T-cell (primary cell): Measurements from ENCODE around the gene CTR9. TPM values are rescaled to one million over a fixed set of nuclear protein-coding genes. Genes with fewer than 3 reads are reported as not detected.

Source experiments
- ATAC-seq, 4 experiments: fragments of 200-7000 bp in 3 of 4; fragments of 150-1000 bp in 1 of 4; cut with Tn5 transposase; replicated peaks in 1 of 4; 1 replicate in 3 of 4; 2 replicates in 1 of 4; pipeline ENCODE4 v1.10.0; 2021; ENCODE audit warnings: moderate library complexity in 3 of 4, mild to moderate bottlenecking in 2 of 4, moderate number of reproducible peaks in 1 of 4
- CTCF ChIA-PET, 2 donors: fragments of 300-600 bp; sonication (Branson Sonifier 250); formaldehyde crosslinking; loops; one replicate each; lab custom pipeline; 2022; ENCODE audit warnings: antibody characterized with exemption in 2 of 2; lab: Charles Lee
- POLR2A ChIA-PET, 2 donors: fragments of 300-600 bp; sonication (Branson Sonifier 250); formaldehyde crosslinking; loops; one replicate each; lab custom pipeline; 2022; ENCODE audit warnings: antibody characterized with exemption in 2 of 2; lab: Charles Lee
- DNase-seq, 35 experiments: peaks; one replicate each; pipeline versions ENCODE4 v3.0.0 to v3.0.0-alpha.2; 2013 to 2023
- H3K27ac ChIP-seq: one replicate; pipeline ENCODE4 v1.5.1; 2013; ENCODE audit warnings: low read length
- H3K27me3 ChIP-seq, 2 experiments: replicated peaks in 1 of 2; 1 replicate in 1 of 2; 2 replicates in 1 of 2; pipeline versions ENCODE4 v1.6.1 to v1.7.0; 2013; ENCODE audit warnings: low read length in 1 of 2, mixed read lengths in 1 of 2; ENCODE audit not compliant: control insufficient read depth in 2 of 2, insufficient read depth in 2 of 2; ENCODE audit errors: extremely low read depth in 1 of 2
- H3K36me3 ChIP-seq, 2 donors: 1 replicate in 1 of 2; 2 replicates in 1 of 2; pipeline versions ENCODE4 v1.6.1 to v1.7.0; 2013; ENCODE audit warnings: low read length in 1 of 2; ENCODE audit not compliant: control insufficient read depth in 2 of 2, insufficient read depth in 1 of 2; ENCODE audit errors: extremely low read depth in 1 of 2
- H3K4me1 ChIP-seq, 2 experiments: 1 replicate in 1 of 2; 2 replicates in 1 of 2; pipeline versions ENCODE4 v1.6.1 to v1.7.0; 2013; ENCODE audit warnings: low read length in 2 of 2, mixed read lengths in 1 of 2; ENCODE audit not compliant: insufficient read depth in 2 of 2, control insufficient read depth in 1 of 2; ENCODE audit errors: extremely low read depth in 1 of 2
- H3K4me3 ChIP-seq, 2 donors: 1 replicate in 1 of 2; 2 replicates in 1 of 2; pipeline versions ENCODE4 v1.5.1 to v1.7.0; 2013; ENCODE audit warnings: mild to moderate bottlenecking in 2 of 2, low read length in 1 of 2, moderate library complexity in 1 of 2; ENCODE audit not compliant: control insufficient read depth in 1 of 2; ENCODE audit errors: extremely low read depth in 1 of 2
- H3K9me3 ChIP-seq: 2 replicates; pipeline ENCODE4 v1.7.0; 2013
- H3K27ac Mint-ChIP-seq, 2 donors: one replicate each; pipeline ENCODE4 v1.8.0; 2020 to 2021; ENCODE audit warnings: mild to moderate bottlenecking in 2 of 2, mixed read lengths in 2 of 2
- H3K27me3 Mint-ChIP-seq, 2 donors: one replicate each; pipeline ENCODE4 v1.8.0; 2021 to 2022; ENCODE audit warnings: mixed read lengths in 2 of 2
- H3K36me3 Mint-ChIP-seq: one replicate; pipeline ENCODE4 v1.8.0; 2021; ENCODE audit warnings: mixed read lengths
- H3K4me1 Mint-ChIP-seq, 3 donors: one replicate each; pipeline ENCODE4 v1.8.0; 2020 to 2022; ENCODE audit warnings: mixed read lengths in 3 of 3, mild to moderate bottlenecking in 1 of 3
- H3K4me3 Mint-ChIP-seq, 3 donors: one replicate each; pipeline ENCODE4 v1.8.0; 2020 to 2022; ENCODE audit warnings: mild to moderate bottlenecking in 3 of 3, mixed read lengths in 3 of 3, moderate library complexity in 3 of 3
- H3K9me3 Mint-ChIP-seq, 3 donors: one replicate each; pipeline ENCODE4 v1.8.0; 2020 to 2022; ENCODE audit warnings: mixed read lengths in 3 of 3
- WGBS: methylation state at CpG from one replicate; pipeline ENCODE4 v1.1.5; 2013; ENCODE audit warnings: missing lambda C conversion rate; ENCODE audit not compliant: insufficient coverage; 5-methylcytosine and 5-hydroxymethylcytosine counted together
- total RNA-seq, 35 experiments: library from RNA in 6 of 35; stranded (reverse) in 6 of 35; fragments of 120-200 nt in 1 of 35; gene quantifications; one replicate each; pipeline versions ENCODE4 v1.2.1 to v1.2.4 and lab custom pipeline; 2013 to 2026

Gene CTR9
- total RNA-seq, 5 donors from 2014 or later (not counting 1 experiment from before 2014, with no cell fraction given), result 26.4 to 45.6 (median 42.2) TPM

DNA sequence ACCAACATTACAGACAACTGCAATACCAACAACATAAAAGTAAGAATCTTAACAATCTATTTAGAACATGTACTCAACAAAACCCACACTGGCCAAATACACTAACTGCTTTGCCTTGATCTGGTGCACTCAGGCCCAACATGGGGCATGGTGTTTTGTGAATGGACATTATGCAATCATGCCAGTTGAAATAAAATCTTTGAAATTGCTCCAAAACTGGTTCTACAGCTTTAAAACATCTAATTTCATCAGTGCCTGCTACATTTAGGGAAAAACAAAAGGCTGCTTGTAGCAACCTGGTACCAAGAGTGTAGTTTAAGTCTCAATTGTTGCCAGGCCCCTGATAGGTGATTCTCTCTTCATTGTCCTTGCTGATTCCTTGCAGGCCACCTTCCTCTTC lies 3.3 kb upstream of the CTR9 start:
- Histone ChIP-seq H3K27ac (no peak overlapping the region), H3K9me3 (no peaks in the 10 kb centered on the region), H3K27me3 (no peaks in the 10 kb centered on the region), H3K36me3 (no peaks in the 10 kb centered on the region), H3K4me1 (peaks cover 18 to 26% of the 10 kb centered on the region in 2 experiments), H3K4me3 (no peak overlapping the region)
- POLR2A ChIA-PET, result no interaction called here
- peaks cover 4% of the 10 kb centered on the region for H3K36me3 Mint-ChIP-seq
- ATAC-seq (no peak), DNase-seq (no peak)
- H3K4me3 Mint-ChIP-seq, result no peak overlapping the region
- peaks cover 27 to 43% (median 34%) of the 10 kb centered on the region in 3 donors for H3K4me1 Mint-ChIP-seq
- CTCF ChIA-PET, result interaction anchor here in 1 of 2 donors (1.2 kb wide), 1 partner anchor 10 kb away, joined by 3 read pairs; no protein-coding TSS in a partner anchor
- H3K27me3 Mint-ChIP-seq, result no peaks in the 10 kb centered on the region
- H3K9me3 Mint-ChIP-seq, result no peaks in the 10 kb centered on the region
- peak overlapping the region in 1 of 2 donors; percentile 30 for H3K27ac Mint-ChIP-seq

DNA sequence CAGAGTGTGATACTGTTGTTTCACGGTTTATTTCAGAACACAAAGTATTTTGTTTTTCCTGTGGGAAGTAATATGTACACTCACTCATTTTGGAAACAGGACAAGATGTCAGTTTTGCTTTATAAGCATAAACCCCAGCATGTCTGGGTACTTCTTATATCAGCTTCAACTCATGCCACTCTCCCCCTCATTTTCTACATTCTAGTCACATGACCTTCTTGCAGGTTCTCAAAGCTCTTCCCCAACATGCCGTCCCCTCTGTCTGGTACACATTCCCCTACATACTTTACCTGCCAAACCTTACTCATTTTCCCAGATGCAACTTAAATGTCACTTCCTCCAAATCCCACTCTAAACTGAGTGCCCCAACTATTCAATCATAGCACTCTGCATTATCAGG lies 1.6 kb upstream of the CTR9 start:
- Mint-ChIP-seq H3K36me3 (peaks cover 4% of the 10 kb centered on the region), H3K27ac (no peak overlapping the region), H3K4me3 (peak overlapping the region; percentile 1 to 13 (median 11)), H3K9me3 (no peaks in the 10 kb centered on the region), H3K4me1 (peaks cover 23 to 35% (median 29%) of the 10 kb centered on the region in 3 donors), H3K27me3 (no peaks in the 10 kb centered on the region)
- Histone ChIP-seq H3K27me3 (no peaks in the 10 kb centered on the region), H3K27ac (no peak overlapping the region), H3K9me3 (no peaks in the 10 kb centered on the region), H3K4me3 (no peak overlapping the region), H3K36me3 (peaks cover 0 to 12% of the 10 kb centered on the region in 2 donors), H3K4me1 (peaks cover 11 to 16% of the 10 kb centered on the region in 2 experiments)
- no peak for ATAC-seq
- POLR2A ChIA-PET, result no interaction called here
- DNase-seq, result no peak
- CTCF ChIA-PET, result no interaction called here
- WGBS, result no CpG with 5 or more reads among the region's 2 CpGs

DNA sequence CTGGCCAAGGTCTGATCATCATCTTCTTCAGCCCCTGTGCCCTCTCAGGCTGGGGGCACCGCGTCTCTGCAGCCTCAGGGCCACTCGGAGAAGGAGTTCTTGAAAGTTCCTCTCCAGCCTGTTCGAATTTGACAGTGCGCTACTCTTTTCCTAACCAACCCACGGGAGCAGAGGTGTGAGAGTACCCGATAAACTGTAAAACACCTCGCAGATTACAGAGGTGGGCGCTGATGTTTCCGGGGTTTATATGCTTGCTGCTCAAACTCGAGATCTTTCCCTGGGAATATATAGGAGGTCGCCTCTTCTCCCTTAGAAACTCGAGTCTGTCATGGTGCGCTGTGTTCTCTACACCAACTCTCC lies 515 bp downstream of the CTR9 start:
- Mint-ChIP-seq H3K4me3 (peak overlapping the region; percentile 95 to 96 (median 95)), H3K27me3 (no peaks in the 10 kb centered on the region), H3K9me3 (no peaks in the 10 kb centered on the region), H3K4me1 (peaks cover 21 to 35% (median 26%) of the 10 kb centered on the region in 3 donors), H3K36me3 (peaks cover 16% of the 10 kb centered on the region), H3K27ac (peak overlapping the region; percentile 89 to 94)
- DNase-seq (peak in 1 of 35 experiments; percentile 5), ATAC-seq (peak in 3 of 4 experiments; percentile 22 to 26 (median 23))
- WGBS, result 0% methylated on average over 6 of the region's 14 CpGs
- Histone ChIP-seq H3K27ac (peak overlapping the region; percentile 76), H3K4me3 (peak overlapping the region; percentile 98), H3K36me3 (peaks cover 0 to 30% of the 10 kb centered on the region in 2 donors), H3K4me1 (peaks cover 11 to 14% of the 10 kb centered on the region in 2 experiments), H3K9me3 (no peaks in the 10 kb centered on the region), H3K27me3 (no peaks in the 10 kb centered on the region)
- ChIA-PET CTCF (interaction anchor here in 1 of 2 donors (0.5 to 1.8 kb wide), 6 partner anchors 15 to 1003 kb away, joined by 3 to 10 read pairs (median 3); partner anchors contain the start of genes EIF4G2, RNF141 and ZBED5), POLR2A (interaction anchor here in 1 of 2 donors (0.7 to 2.3 kb wide), 2 partner anchors 58 to 106 kb away, joined by 7 to 16 read pairs; partner anchors contain the start of genes EIF4G2 and ZBED5)

DNA sequence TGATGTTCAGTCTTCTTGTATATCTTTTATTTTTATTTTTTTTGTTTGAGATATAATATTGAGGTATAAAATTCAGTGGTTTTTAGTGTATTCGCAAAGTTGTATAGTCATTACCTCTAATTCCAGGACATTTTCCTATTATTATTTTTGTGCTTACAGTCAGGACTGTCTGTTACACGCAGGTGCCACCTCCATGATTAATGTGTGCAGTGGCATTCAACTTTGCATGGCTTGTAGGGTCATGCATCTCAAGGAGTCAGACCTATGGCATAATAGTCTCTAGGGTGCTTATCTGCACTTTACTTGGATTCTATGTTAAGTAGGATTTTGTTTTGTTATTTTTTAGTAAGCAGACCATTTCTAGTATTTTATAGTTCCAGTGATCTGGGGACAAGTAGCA lies 1.0 kb downstream of the CTR9 start:
- ATAC-seq, result no peak
- 63% methylated on average over 1 of the region's 2 CpGs for WGBS
- peaks cover 17% of the 10 kb centered on the region for H3K36me3 Mint-ChIP-seq

DNA sequence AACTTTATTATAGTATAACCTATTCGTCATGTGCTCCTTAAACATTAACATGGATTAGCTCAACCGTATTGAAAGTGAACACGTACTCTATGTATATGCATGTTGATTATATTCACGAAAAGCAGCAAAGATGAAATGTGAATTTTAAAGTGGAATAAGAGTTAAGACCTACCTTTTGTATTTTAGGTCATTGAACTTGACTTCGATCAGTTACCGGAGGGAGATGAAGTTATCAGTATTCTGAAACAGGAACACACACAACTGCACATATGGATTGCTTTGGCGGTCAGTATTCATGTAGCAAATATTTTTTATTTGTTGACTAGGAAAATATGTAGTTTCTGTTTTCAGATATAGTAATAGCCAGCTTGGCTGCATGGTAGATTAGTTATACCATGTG lies 1.4 kb downstream of the CTR9 start:
- H3K27ac Mint-ChIP-seq, result no peak overlapping the region

More for the DNA sequence above, 1.0 kb downstream of the CTR9 start:
- Mint-ChIP-seq H3K4me1 (peaks cover 21 to 35% (median 26%) of the 10 kb centered on the region in 3 donors), H3K27me3 (no peaks in the 10 kb centered on the region), H3K9me3 (no peaks in the 10 kb centered on the region), H3K27ac (peak overlapping the region; percentile 89 to 94), H3K4me3 (peak overlapping the region; percentile 95 to 96 (median 95))
- Histone ChIP-seq H3K27ac (no peak overlapping the region), H3K9me3 (no peaks in the 10 kb centered on the region), H3K27me3 (no peaks in the 10 kb centered on the region), H3K4me1 (peaks cover 11 to 14% of the 10 kb centered on the region in 2 experiments), H3K4me3 (peak overlapping the region; percentile 98), H3K36me3 (peaks cover 3 to 35% of the 10 kb centered on the region in 2 donors)
- ChIA-PET POLR2A (interaction anchor here in 1 of 2 donors (2.3 kb wide), 1 partner anchor 57 kb away, joined by 16 read pairs; the partner anchor contains the start of gene EIF4G2), CTCF (interaction anchor here in 1 of 2 donors (0.5 to 1.8 kb wide), 3 partner anchors 38 to 128 kb away, joined by 3 to 10 read pairs (median 5); partner anchors contain the start of gene EIF4G2)
- no peak for DNase-seq

DNA sequence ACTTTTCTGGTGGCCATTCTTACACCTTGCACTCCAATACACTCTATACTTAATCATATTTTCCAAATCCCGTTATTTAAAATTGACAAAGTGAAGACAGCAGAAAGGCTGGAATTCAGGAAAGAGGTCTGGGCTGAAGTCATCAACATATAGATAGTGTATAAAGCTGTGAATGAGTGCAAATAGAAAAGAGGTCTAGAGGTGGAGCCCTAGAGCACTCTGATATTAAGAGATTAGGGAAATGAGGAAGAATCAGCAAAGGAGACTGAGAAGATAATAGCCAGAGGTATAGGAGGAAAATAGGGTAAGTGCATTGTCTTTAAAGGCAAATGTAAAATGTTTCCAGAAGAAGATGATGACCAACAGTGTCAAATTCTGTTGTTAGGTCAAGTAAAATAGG lies 7.9 kb downstream of the CTR9 start:
- peaks cover 19 to 92% of the 10 kb centered on the region in 2 donors for H3K36me3 ChIP-seq
- peaks cover 30% of the 10 kb centered on the region for H3K36me3 Mint-ChIP-seq
- no peak for ATAC-seq

More for the DNA sequence above, 1.4 kb downstream of the CTR9 start:
- no peak for DNase-seq
- ChIA-PET POLR2A (interaction anchor here in 1 of 2 donors (2.3 kb wide), 1 partner anchor 57 kb away, joined by 16 read pairs; the partner anchor contains the start of gene EIF4G2), CTCF (interaction anchor here in 1 of 2 donors (0.5 to 1.8 kb wide), 2 partner anchors 37 to 57 kb away, joined by 5 to 10 read pairs; partner anchors contain the start of gene EIF4G2)
- ATAC-seq, result no peak
- H3K4me1 ChIP-seq, result peaks cover 11 to 14% of the 10 kb centered on the region in 2 experiments
- no peak overlapping the region for H3K27ac ChIP-seq
- Mint-ChIP-seq H3K27me3 (no peaks in the 10 kb centered on the region), H3K36me3 (peaks cover 17% of the 10 kb centered on the region), H3K4me1 (peaks cover 21 to 35% (median 26%) of the 10 kb centered on the region in 3 donors), H3K4me3 (peak overlapping the region; percentile 95 to 96 (median 95)), H3K9me3 (no peaks in the 10 kb centered on the region)
- H3K36me3 ChIP-seq, result peaks cover 5 to 39% of the 10 kb centered on the region in 2 donors
- no peaks in the 10 kb centered on the region for H3K27me3 ChIP-seq
- WGBS, result no CpG with 5 or more reads among the region's 7 CpGs
- H3K9me3 ChIP-seq, result no peaks in the 10 kb centered on the region
- no peak overlapping the region for H3K4me3 ChIP-seq

More for the DNA sequence above, 7.9 kb downstream of the CTR9 start:
- no peaks in the 10 kb centered on the region for H3K27me3 ChIP-seq
- no peaks in the 10 kb centered on the region for H3K9me3 ChIP-seq
- H3K27me3 Mint-ChIP-seq, result no peaks in the 10 kb centered on the region
- H3K4me3 ChIP-seq, result no peak overlapping the region
- POLR2A ChIA-PET, result no interaction called here
- CTCF ChIA-PET, result interaction anchor here in 1 of 2 donors (1.0 to 1.1 kb wide), 2 partner anchors 31 to 50 kb away, joined by 3 to 8 read pairs; partner anchors contain the start of gene EIF4G2
- H3K27ac ChIP-seq, result no peak overlapping the region
- no peaks in the 10 kb centered on the region for H3K4me1 ChIP-seq
- WGBS, result no CpG with 5 or more reads among the region's 1 CpG
- no peaks in the 10 kb centered on the region for H3K9me3 Mint-ChIP-seq
- H3K27ac Mint-ChIP-seq, result no peak overlapping the region
- no peak for DNase-seq
- peaks cover 2 to 11% (median 7%) of the 10 kb centered on the region in 3 donors for H3K4me1 Mint-ChIP-seq
- no peak overlapping the region for H3K4me3 Mint-ChIP-seq
